HG02885 (cell line): ENCODE results near the gene ROBO1.
"Not testable (repeated sequence)": the region's sequence is repeated elsewhere in the genome, so short reads cannot be mapped to it uniquely, and the experiment has no call there.

ENCODE experiments used
- ATAC-seq: cut with Tn5 transposase; IDR thresholded peaks from one replicate; pipeline ENCODE4 v1.9.1; 2021; ENCODE audit warnings: mild to moderate bottlenecking; ENCODE audit not compliant: unreplicated experiment, poor library complexity

The ROBO1 gene

GRCh38 chr3:79337798-79338197 is 430.0 kb downstream of the ROBO1 start:
- ATAC-seq = no peak

- no peak for ATAC-seq
Measured at GRCh38 chr3:79329154-79329553, 438.6 kb downstream of the ROBO1 start.

- no peak for ATAC-seq
Measured at GRCh38 chr3:79326642-79327041, 441.2 kb downstream of the ROBO1 start.

GRCh38 chr3:79325833-79326383 is 441.9 kb downstream of the ROBO1 start:
- not testable (repeated sequence) for ATAC-seq

GRCh38 chr3:79317551-79318518 is 450.0 kb downstream of the ROBO1 start:
- no peak for ATAC-seq

GRCh38 chr3:79314962-79315361 is 452.8 kb downstream of the ROBO1 start:
- no peak for ATAC-seq

GRCh38 chr3:79314544-79314943 is 453.3 kb downstream of the ROBO1 start:
- no peak for ATAC-seq

- no peak for ATAC-seq
Measured at GRCh38 chr3:79310016-79310415, 457.8 kb downstream of the ROBO1 start.

- ATAC-seq = no peak
Measured at GRCh38 chr3:79306934-79307570, 460.7 kb downstream of the ROBO1 start.

GRCh38 chr3:79299949-79300635 is 467.7 kb downstream of the ROBO1 start:
- not testable (repeated sequence) for ATAC-seq

GRCh38 chr3:79297245-79297960 is 470.4 kb downstream of the ROBO1 start:
- ATAC-seq = no peak

- no peak for ATAC-seq
Measured at GRCh38 chr3:79286882-79287281, 480.9 kb downstream of the ROBO1 start.

- no peak for ATAC-seq
Measured at GRCh38 chr3:79285871-79286270, 481.9 kb downstream of the ROBO1 start.

GRCh38 chr3:79285380-79285779 is 482.4 kb downstream of the ROBO1 start:
- no peak for ATAC-seq

GRCh38 chr3:79284781-79285180 is 483.0 kb downstream of the ROBO1 start:
- ATAC-seq = no peak

GRCh38 chr3:79278681-79279080 is 489.1 kb downstream of the ROBO1 start:
- no peak for ATAC-seq

- ATAC-seq = no peak
Measured at GRCh38 chr3:79268422-79268821, 499.4 kb downstream of the ROBO1 start.

GRCh38 chr3:79264892-79265291 is 502.9 kb downstream of the ROBO1 start:
- ATAC-seq = no peak

GRCh38 chr3:79263423-79263822 is 504.4 kb downstream of the ROBO1 start:
- ATAC-seq = no peak

- no peak for ATAC-seq
Measured at GRCh38 chr3:79258479-79258878, 509.3 kb downstream of the ROBO1 start.
